Measurements from ENCODE around the gene TMEM38B.

The TMEM38B gene

DNA sequence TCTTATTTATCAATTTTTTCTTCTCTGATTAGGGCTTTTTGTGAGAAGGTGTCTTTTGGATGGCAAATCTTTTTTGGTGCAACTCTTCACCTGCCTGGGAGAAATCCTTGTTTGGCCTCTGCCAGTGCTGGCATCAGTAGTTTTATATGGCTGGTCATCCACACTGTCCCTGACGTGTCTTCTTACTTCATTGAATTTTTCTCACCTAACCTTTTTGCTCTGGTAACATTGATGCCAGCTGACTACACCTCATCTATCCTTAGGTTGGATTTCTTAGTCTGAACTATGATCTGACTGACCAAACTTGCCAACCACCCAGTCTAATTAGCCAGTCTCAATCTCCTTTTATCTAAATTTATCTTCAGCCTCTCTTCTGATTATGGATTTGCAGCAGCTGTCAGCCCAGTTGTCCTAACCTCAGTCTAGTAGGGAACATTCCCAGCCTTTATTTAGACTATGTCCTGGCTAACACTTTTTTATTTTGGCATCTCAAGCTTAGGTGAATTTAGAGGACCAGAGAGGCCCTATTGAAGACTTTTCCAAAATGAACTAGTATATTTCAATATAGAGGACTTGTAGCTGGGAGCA, 10.6 kb upstream of the TMEM38B start:
- H3K4me3 ChIP-seq (ENCODE audit: low read depth, low read length): no peak overlapping the region
- TF ChIP-seq, protein P1, sequence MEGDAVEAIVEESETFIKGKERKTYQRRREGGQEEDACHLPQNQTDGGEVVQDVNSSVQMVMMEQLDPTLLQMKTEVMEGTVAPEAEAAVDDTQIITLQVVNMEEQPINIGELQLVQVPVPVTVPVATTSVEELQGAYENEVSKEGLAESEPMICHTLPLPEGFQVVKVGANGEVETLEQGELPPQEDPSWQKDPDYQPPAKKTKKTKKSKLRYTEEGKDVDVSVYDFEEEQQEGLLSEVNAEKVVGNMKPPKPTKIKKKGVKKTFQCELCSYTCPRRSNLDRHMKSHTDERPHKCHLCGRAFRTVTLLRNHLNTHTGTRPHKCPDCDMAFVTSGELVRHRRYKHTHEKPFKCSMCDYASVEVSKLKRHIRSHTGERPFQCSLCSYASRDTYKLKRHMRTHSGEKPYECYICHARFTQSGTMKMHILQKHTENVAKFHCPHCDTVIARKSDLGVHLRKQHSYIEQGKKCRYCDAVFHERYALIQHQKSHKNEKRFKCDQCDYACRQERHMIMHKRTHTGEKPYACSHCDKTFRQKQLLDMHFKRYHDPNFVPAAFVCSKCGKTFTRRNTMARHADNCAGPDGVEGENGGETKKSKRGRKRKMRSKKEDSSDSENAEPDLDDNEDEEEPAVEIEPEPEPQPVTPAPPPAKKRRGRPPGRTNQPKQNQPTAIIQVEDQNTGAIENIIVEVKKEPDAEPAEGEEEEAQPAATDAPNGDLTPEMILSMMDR (IDR thresholded peaks at IDR 0.05; ENCODE audit: borderline replicate concordance, insufficient read depth, low read depth, low read length): no peak

DNA sequence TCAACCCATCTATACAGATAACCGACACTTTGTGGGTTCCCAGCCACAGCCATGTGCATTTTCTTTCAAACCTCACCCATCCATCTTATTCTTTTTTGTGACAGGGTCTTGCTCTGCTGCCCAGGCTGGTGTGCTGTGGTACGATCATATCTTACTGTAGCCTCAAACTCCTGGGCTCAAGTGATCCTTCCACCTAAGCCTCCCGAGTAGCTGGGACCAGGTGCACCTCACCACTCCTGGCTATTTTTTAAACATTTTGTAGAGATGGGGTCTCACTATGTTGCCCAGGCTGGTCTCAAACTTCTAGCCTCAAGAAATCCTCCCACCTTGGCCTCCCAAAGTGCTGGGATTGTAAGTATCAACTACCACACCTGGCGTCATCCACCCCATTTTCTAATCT, 7.4 kb upstream of the TMEM38B start:
- no peak overlapping the region for H3K4me3 ChIP-seq (ENCODE audit: low read depth, low read length)
- TF ChIP-seq, protein P1 (IDR thresholded peaks at IDR 0.05; ENCODE audit: borderline replicate concordance, insufficient read depth, low read depth, low read length): no peak

DNA sequence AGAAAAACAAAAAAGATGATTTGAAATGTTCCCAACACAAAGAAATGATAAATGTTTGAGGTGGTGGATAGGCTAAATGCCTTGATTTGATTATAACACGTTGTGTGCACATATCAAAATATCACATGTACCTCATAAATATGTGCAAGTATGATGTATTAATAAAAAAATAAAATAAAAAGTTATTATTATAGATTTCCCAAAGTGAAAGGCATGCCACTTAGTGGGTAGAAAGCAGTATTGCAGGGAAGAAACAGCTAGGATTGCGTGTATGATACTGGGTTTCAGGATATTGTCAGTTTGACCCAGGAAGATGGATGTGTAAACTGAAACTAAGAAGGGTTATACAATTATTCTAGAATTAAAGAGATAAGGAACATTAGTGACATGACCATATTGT, 3.6 kb upstream of the TMEM38B start:
- H3K4me3 ChIP-seq (ENCODE audit: low read depth, low read length): no peak overlapping the region
- TF ChIP-seq, protein P1 (IDR thresholded peaks at IDR 0.05; ENCODE audit: borderline replicate concordance, insufficient read depth, low read depth, low read length): peak; percentile 14; the same call in 1 of the 2 replicates

DNA sequence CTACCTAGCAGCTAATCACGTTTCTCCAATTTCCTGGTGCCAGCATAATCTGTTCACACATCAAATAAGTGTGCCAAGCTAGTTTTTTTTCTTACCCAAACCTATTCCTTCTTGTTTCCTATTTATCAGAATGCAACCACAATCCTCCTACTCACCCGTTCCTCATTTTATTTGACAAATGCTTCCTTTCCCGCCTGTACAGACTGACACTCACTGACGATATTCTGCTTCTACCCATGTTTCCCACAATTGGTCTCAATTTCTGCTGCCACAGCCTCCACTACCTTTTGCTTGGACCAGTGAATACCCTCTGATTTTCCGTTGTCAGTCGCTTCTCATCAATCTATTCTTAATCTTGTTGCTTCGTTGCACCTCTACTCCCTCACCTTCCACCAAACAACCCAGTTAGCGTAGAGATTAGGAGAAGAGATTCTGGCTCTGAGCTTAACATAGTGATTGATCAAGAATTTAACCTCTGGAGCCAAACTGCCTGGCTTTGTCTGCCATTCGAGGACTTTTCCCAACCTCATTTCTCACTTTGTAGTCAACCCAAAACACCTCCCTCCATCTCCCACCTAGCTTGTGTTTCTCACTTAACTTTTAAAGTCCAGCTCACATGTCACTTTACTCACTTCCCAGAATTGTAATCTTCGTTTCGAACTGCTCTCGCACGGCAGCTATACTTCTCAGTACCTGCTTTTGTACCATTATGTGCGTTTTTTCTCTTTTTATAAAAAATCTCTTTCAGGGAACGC, 729 bp upstream of the TMEM38B start:
- TF ChIP-seq, protein P1 (IDR thresholded peaks at IDR 0.05; ENCODE audit: borderline replicate concordance, insufficient read depth, low read depth, low read length): no peak
- peak overlapping the region; percentile 87 for H3K4me3 ChIP-seq (ENCODE audit: low read depth, low read length)

DNA sequence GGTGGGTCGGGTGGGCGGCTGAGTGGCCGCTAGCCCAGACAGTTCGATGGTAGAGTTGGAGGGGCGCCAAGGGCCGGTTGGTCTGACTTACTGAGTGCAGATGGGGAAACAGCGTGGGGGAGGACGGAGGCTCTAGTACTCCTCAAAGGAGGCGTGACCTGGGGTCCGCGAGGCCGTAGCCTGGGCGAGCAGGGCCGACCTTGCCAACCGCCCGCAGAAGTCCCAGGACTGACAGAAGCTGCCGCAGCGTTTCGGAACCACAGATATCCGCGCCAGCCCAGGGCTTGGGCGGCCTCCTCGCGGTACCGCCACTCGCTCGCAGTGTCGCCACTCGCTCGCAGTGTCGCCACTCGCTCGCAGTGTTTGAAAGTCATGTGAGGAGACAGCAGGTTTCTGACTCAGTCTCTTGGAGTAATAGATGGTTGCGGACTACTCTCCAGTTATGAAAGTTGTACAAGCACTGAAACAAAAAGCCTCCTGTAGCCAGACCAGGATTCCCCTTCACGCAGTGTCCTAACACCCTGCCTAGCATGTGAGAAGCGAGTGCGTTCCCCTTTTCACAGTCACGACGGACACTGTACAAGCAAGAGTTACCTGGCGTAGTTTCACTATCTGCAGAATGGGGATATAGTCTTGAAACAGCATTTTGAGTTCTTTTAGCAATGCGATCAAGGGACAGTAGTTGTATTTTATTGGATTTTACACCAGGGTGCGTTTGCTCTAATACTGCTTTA, 674 bp downstream of the TMEM38B start:
- TF ChIP-seq, protein P1 (IDR thresholded peaks at IDR 0.05; ENCODE audit: borderline replicate concordance, insufficient read depth, low read depth, low read length): no peak
- H3K4me3 ChIP-seq (ENCODE audit: low read depth, low read length): peak overlapping the region; percentile 87

DNA sequence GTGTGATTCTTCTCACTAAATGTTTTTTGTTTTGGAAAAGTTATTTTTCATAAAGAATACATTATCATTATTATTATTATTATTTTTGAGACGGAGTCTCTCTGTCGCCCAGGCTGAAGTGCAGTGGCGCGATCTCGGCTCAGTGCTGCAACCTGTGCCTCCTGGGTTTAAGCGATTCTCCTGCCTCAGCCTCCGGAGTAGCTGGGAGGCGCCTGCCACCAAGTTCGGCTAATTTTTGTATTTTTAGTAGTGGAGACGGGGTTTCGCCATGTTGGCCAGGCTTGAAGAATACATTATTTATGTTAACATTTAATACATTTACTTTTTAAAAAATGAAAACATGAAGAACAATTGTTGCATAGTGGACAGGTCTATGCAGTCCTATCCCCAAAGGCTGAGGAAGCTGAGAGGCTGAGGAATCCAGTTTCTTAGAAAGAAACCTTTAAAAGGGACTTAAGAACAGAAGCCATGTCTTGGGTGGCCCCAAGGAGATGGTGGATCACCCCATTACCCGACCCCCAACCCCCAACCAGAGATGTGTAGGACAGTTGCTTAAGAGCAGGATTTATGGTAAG, 2.0 kb downstream of the TMEM38B start:
- no peak overlapping the region for H3K4me3 ChIP-seq (ENCODE audit: low read depth, low read length)
- TF ChIP-seq, protein P1 (IDR thresholded peaks at IDR 0.05; ENCODE audit: borderline replicate concordance, insufficient read depth, low read depth, low read length): no peak
